WTC11 (cell line): ENCODE measurements around the gene CALN1. TPM values are rescaled to one million over a fixed set of nuclear protein-coding genes. Genes with fewer than 3 reads are reported as not detected.

ENCODE experiments used
- ATAC-seq: fragments of 200-7000 bp; cut with Tn5 transposase; 2 replicates; pipeline ENCODE4 v1.10.0; 2021; ENCODE audit warnings: mild to moderate bottlenecking, moderate library complexity
- CTCF ChIA-PET: fragments of 300-600 bp; sonication (Branson Sonifier 250); formaldehyde crosslinking; loops from one replicate; lab custom pipeline; 2021; ENCODE audit warnings: antibody characterized with exemption; lab: Charles Lee
- POLR2A ChIA-PET: fragments of 350-600 bp; sonication (Branson Sonifier 250); formaldehyde crosslinking; loops from one replicate; lab custom pipeline; 2021; ENCODE audit warnings: antibody characterized with exemption; lab: Charles Lee
- DNase-seq: peaks from one replicate; pipeline ENCODE4 v3.0.0; 2021; ENCODE audit warnings: low spot score
- H3K27ac Mint-ChIP-seq: 2 replicates; pipeline ENCODE4 v1.8.0; 2021; ENCODE audit warnings: mixed read lengths
- H3K27me3 Mint-ChIP-seq: 2 replicates; pipeline ENCODE4 v1.8.0; 2021; ENCODE audit warnings: low read depth, mild to moderate bottlenecking, moderate library complexity, mixed read lengths
- H3K36me3 Mint-ChIP-seq: 2 replicates; pipeline ENCODE4 v1.8.0; 2021; ENCODE audit warnings: mixed read lengths
- H3K4me1 Mint-ChIP-seq: 2 replicates; pipeline ENCODE4 v1.8.0; 2022; ENCODE audit warnings: mixed read lengths
- H3K4me3 Mint-ChIP-seq: 2 replicates; pipeline ENCODE4 v1.8.0; 2021; ENCODE audit warnings: mild to moderate bottlenecking, moderate library complexity, mixed read lengths
- H3K9me3 Mint-ChIP-seq: 2 replicates; pipeline ENCODE4 v1.8.0; 2021; ENCODE audit warnings: mixed read lengths
- CREB1 ChIP-seq: sonication (generic); formaldehyde crosslinking; IDR thresholded peaks from 2 replicates; pipeline ENCODE4 v1.8.0; 2023; ENCODE audit warnings: mild to moderate bottlenecking, missing genetic modification reagents
- E2F5 ChIP-seq: sonication (generic); formaldehyde crosslinking; IDR thresholded peaks from 2 replicates; pipeline ENCODE4 v1.8.1; 2022; ENCODE audit warnings: mild to moderate bottlenecking, moderate library complexity, missing genetic modification reagents
- NFE2L1 ChIP-seq: sonication (generic); formaldehyde crosslinking; IDR thresholded peaks from 2 replicates; pipeline ENCODE4 v1.8.1; 2023; ENCODE audit warnings: missing genetic modification reagents
- NR2C2 ChIP-seq: sonication (generic); formaldehyde crosslinking; IDR thresholded peaks from 2 replicates; pipeline ENCODE4 v1.8.0; 2022; ENCODE audit warnings: mild to moderate bottlenecking, missing genetic modification reagents
- PREB ChIP-seq: sonication (generic); formaldehyde crosslinking; IDR thresholded peaks from 2 replicates; pipeline ENCODE4 v1.8.1; 2022; ENCODE audit warnings: mild to moderate bottlenecking, missing genetic modification reagents, moderate library complexity, borderline replicate concordance
- PRRX2 ChIP-seq: fragments of 250-450 bp; sonication (Bioruptor Pico); IDR thresholded peaks from 2 replicates; pipeline ENCODE4 v1.8.0; 2021; ENCODE audit warnings: mild to moderate bottlenecking
- STAT6 ChIP-seq: sonication (generic); formaldehyde crosslinking; conservative IDR thresholded peaks from 2 replicates; pipeline ENCODE4 v1.8.1; 2023; ENCODE audit warnings: mild to moderate bottlenecking, low read depth, missing genetic modification reagents, moderate library complexity
- USF1 ChIP-seq: sonication (generic); formaldehyde crosslinking; IDR thresholded peaks from 2 replicates; pipeline ENCODE4 v1.8.0; 2022; ENCODE audit warnings: mild to moderate bottlenecking, missing genetic modification reagents
- ZBTB43 ChIP-seq: sonication (generic); formaldehyde crosslinking; IDR thresholded peaks from 2 replicates; pipeline ENCODE4 v1.8.1; 2023; ENCODE audit warnings: mild to moderate bottlenecking, missing genetic modification reagents
- ZNF281 ChIP-seq: sonication (generic); formaldehyde crosslinking; IDR thresholded peaks from 2 replicates; pipeline ENCODE4 v1.8.0; 2023; ENCODE audit warnings: mild to moderate bottlenecking, missing genetic modification reagents
- total RNA-seq: library from RNA; stranded (reverse); gene quantifications from 3 replicates; pipeline ENCODE4 v1.2.3, GENCODE V29; 2021

The CALN1 gene
- total RNA-seq, 1 experiment from 2014 or later = 10.5 TPM

GRCh38 chr7:72275382-72276070 lies 136.6 kb downstream of the CALN1 start:
- no peak for DNase-seq
- POLR2A ChIA-PET = no interaction called here
- Mint-ChIP-seq H3K9me3 (peaks cover 25% of the 10 kb centered on the region), H3K4me1 (peaks cover 16% of the 10 kb centered on the region), H3K27me3 (no peaks in the 10 kb centered on the region), H3K27ac (no peak overlapping the region), H3K4me3 (no peak overlapping the region), H3K36me3 (peaks cover 39% of the 10 kb centered on the region)
- CTCF ChIA-PET = no interaction called here
- TF ChIP-seq ZNF281 = no peak
- ATAC-seq = no peak

GRCh38 chr7:72272479-72272878 lies 139.7 kb downstream of the CALN1 start:
- ATAC-seq = no peak
- Mint-ChIP-seq H3K4me1 (peaks cover 15% of the 10 kb centered on the region), H3K27ac (peak overlapping the region; percentile 15; the same call in 1 of the 2 replicates), H3K27me3 (no peaks in the 10 kb centered on the region), H3K36me3 (peaks cover 37% of the 10 kb centered on the region), H3K4me3 (no peak overlapping the region), H3K9me3 (peaks cover 31% of the 10 kb centered on the region)
- POLR2A ChIA-PET = no interaction called here
- no peak for TF ChIP-seq E2F5 (CRISPR knock-in tag)
- no peak for TF ChIP-seq NFE2L1
- no peak for TF ChIP-seq PRRX2 (CRISPR knock-in tag)
- TF ChIP-seq PREB (CRISPR knock-in tag) = no peak
- TF ChIP-seq USF1 (CRISPR knock-in tag) = no peak
- TF ChIP-seq ZBTB43 (CRISPR knock-in tag) = no peak
- TF ChIP-seq NR2C2 (CRISPR knock-in tag) = no peak
- TF ChIP-seq CREB1 (CRISPR knock-in tag) = no peak
- no peak for TF ChIP-seq ZNF281
- TF ChIP-seq STAT6 = no peak
- DNase-seq = no peak
- CTCF ChIA-PET = no interaction called here
